RWPE1 (cell line): Measurements from ENCODE around the gene NRG3.

ENCODE experiments used
- CTCF ChIA-PET: fragments of 350-600 bp; sonication (Branson Sonifier 250); formaldehyde crosslinking; extraction: SDS; loops from one replicate; lab custom pipeline; 2021; lab: Yijun Ruan, JAX
- POLR2A ChIA-PET: fragments of 400-600 bp; formaldehyde crosslinking; extraction: SDS; loops from one replicate; lab custom pipeline; 2020; ENCODE audit warnings: antibody characterized with exemption; ENCODE audit not compliant: low non-redundant PET; lab: Yijun Ruan, JAX
- DNase-seq: peaks from one replicate; pipeline ENCODE4 v3.0.0; 2012; ENCODE audit warnings: low spot score
- H3K27ac ChIP-seq: fragments of 450-650 bp; 2 replicates; pipeline ENCODE4 v1.5.1; 2017
- CTCF ChIP-seq: fragments of 450-650 bp; conservative IDR thresholded peaks from 2 replicates; pipeline ENCODE4 v1.5.1; 2017; ENCODE audit warnings: low read depth, mild to moderate bottlenecking

The NRG3 gene

DNA sequence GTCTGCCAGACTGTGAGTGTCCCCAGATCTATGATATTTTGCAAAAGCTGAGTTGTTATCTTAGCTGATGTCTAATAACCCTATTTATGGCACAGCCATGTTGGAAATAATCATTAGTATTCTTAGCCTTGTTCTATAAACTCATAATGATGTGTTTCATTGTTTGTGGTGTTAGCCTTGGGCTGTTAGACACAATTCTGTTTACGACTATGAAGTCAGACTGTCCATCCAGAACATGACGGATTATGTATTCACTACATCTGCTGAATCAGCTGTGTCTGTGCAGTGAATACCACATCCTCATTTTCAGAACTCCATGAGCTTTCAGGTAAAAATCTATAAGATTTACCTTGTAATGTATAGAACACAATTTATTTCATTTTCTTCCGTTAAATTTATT lies 577.1 kb downstream of the NRG3 start:
- no peak for DNase-seq
- H3K27ac ChIP-seq = no peak overlapping the region
- no peak for TF ChIP-seq CTCF
- POLR2A ChIA-PET = no interaction called here
- CTCF ChIA-PET = no interaction called here

- no peak overlapping the region for H3K27ac ChIP-seq
- no peak for TF ChIP-seq CTCF
- no peak for DNase-seq
- POLR2A ChIA-PET = no interaction called here
- CTCF ChIA-PET = no interaction called here
Observed at GRCh38 chr10:82452676-82453075, 577.7 kb downstream of the NRG3 start.

GRCh38 chr10:82453678-82454293 lies 578.8 kb downstream of the NRG3 start:
- DNase-seq = no peak
- TF ChIP-seq CTCF = no peak
- CTCF ChIA-PET = no interaction called here
- H3K27ac ChIP-seq = no peak overlapping the region
- POLR2A ChIA-PET = no interaction called here

DNA sequence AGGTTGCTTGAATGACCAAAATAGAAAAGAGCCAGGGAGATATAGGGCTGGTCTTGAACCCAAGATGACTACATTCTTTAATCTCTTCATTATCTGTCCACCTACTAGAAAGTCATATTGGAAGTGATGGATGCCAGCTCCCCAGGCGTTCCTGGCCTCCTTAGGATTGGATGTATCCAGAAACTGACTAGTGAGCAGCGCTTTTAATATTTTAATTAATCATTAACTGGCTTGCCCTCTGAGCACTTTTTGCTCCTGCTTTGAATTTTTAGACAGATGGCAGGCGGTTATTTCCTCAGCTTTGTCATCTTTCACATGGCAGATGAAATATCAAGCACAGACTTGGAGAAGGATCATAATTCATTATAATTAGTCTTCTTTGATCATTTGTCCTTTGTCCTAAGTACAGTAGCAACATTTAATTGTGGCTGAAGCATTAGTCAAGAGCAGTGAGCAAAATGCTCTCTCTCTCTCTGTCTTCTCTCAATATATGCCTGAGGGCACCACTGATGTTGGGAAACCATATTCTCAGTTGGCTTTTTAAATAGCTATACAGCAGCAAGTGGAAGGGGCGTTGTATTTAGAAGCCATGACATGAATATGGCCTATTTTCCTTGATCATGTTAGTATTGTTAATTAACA lies 588.0 kb downstream of the NRG3 start:
- no peak for DNase-seq
- TF ChIP-seq CTCF = no peak
- ChIA-PET CTCF (no interaction called here), POLR2A (no interaction called here)
- H3K27ac ChIP-seq = no peak overlapping the region

DNA sequence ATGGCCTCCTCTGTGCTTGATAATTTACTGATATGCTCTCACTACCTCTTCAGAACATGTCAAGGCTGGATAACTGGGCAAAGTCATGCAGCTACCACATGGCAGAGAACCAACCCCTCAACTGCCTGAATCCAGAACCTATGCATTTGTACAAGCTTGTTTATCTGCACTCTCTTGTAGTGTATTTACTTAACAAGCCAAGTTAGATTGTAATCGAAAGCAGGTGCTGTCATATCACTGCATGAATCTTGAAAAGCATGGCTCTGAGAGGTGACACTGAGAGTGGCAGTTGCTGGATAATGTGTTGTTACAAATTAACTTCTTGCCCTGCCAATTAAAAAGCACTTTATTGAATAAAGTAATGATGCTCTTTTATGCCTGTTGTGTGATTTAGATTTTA lies 588.6 kb downstream of the NRG3 start:
- TF ChIP-seq CTCF = no peak
- CTCF ChIA-PET = interaction anchor here (0.6 kb wide), 1 partner anchor 1587 kb away, joined by 6 read pairs; no protein-coding TSS in a partner anchor
- POLR2A ChIA-PET = no interaction called here
- H3K27ac ChIP-seq = no peak overlapping the region
- DNase-seq = no peak

DNA sequence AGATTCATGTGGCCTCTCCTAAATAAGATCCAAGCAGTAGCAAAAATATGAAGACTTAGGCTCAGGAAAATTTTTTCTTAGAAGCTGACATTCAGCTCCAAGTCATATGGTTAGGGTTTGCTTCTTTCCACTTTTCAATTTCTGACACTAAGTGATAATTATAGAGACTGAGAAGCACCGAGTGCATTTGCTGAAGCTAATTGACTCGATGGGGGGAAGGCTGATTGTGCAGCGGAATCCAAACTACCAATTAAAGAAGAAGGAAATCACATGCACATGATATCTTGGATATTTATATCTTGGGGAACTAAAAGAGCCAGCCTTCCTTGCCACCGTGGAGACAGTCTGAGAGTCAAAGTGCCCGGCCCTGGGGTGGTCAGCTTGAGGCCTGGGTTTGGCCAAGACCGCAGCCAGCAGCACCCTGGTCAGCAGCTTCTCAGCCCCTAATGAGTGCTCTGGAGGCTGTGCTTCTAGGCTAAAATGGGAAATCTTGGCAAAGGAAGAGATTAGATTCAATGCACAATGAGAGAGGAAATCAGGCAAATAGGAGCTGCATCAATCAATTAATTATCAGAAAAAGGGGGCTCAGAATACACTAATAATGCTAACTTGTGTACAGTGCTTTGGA lies 589.3 kb downstream of the NRG3 start:
- H3K27ac ChIP-seq = no peak overlapping the region
- CTCF ChIA-PET = interaction anchor here (0.6 kb wide), 1 partner anchor 1586 kb away, joined by 6 read pairs; no protein-coding TSS in a partner anchor
- no peak for DNase-seq
- no peak for TF ChIP-seq CTCF
- POLR2A ChIA-PET = no interaction called here
